DND-41 (cell line): ENCODE results near the gene CDK5.

Experiments used
- ATAC-seq: fragments of 200-7000 bp; cut with Tn5 transposase; 3 replicates; pipeline ENCODE4 v1.9.1; 2021; ENCODE audit warnings: low read depth; ENCODE audit not compliant: insufficient read depth
- DNase-seq: peaks from one replicate; pipeline ENCODE4 v3.0.0-alpha.2; 2020
- H2AFZ ChIP-seq: 2 replicates; pipeline ENCODE4 v1.6.0; 2012; ENCODE audit warnings: low read depth, low read length
- H3K27ac ChIP-seq: 2 replicates; pipeline ENCODE4 v1.5.1; 2012; ENCODE audit warnings: low read length, inconsistent platforms
- H3K27me3 ChIP-seq: fragments of 200-600 bp; sonication (generic); 2 replicates; pipeline ENCODE4 v1.6.0; 2012; ENCODE audit warnings: low read length, mild to moderate bottlenecking, inconsistent platforms; ENCODE audit not compliant: insufficient read depth, poor library complexity
- H3K36me3 ChIP-seq: 2 replicates; pipeline ENCODE4 v1.5.1; 2012; ENCODE audit warnings: low read length, inconsistent platforms; ENCODE audit not compliant: insufficient read depth
- H3K4me1 ChIP-seq: 2 replicates; pipeline ENCODE4 v1.5.1; 2012; ENCODE audit warnings: mild to moderate bottlenecking, low read length; ENCODE audit not compliant: insufficient read depth
- H3K4me2 ChIP-seq: 2 replicates; pipeline ENCODE4 v1.6.0; 2012; ENCODE audit warnings: mild to moderate bottlenecking, moderate library complexity, low read length, inconsistent platforms; ENCODE audit not compliant: insufficient read depth
- H3K4me3 ChIP-seq, 2 experiments: fragments of 200-600 bp in 1 of 2; shearing (Covaris generic) in 1 of 2; 2 replicates each; pipeline ENCODE4 v1.5.1; 2012 to 2016; ENCODE audit warnings: inconsistent platforms in 2 of 2, low read length in 2 of 2, mild to moderate bottlenecking in 2 of 2, low read depth in 1 of 2, moderate library complexity in 1 of 2
- H3K79me2 ChIP-seq: 2 replicates; pipeline ENCODE4 v1.6.0; 2012; ENCODE audit warnings: low read length, inconsistent platforms; ENCODE audit not compliant: insufficient read depth
- H3K9ac ChIP-seq: 2 replicates; pipeline ENCODE4 v1.6.0; 2012; ENCODE audit warnings: low read depth, mild to moderate bottlenecking, inconsistent platforms, low read length, moderate library complexity
- H3K9me3 ChIP-seq: 2 replicates; pipeline ENCODE4 v1.5.1; 2012; ENCODE audit warnings: low read length, moderate library complexity, mild to moderate bottlenecking, inconsistent platforms; ENCODE audit not compliant: insufficient read depth, severe bottlenecking
- H4K20me1 ChIP-seq: 2 replicates; pipeline ENCODE4 v1.6.0; 2012; ENCODE audit warnings: low read length; ENCODE audit not compliant: insufficient read depth
- CTCF ChIP-seq: IDR thresholded peaks from 2 replicates; pipeline ENCODE4 v1.5.1; 2012; ENCODE audit warnings: borderline replicate concordance, low read length, moderate library complexity, mild to moderate bottlenecking; ENCODE audit not compliant: poor library complexity, severe bottlenecking; ENCODE audit errors: extremely low read depth
- EZH2 ChIP-seq: IDR thresholded peaks from 3 replicates; pipeline ENCODE4 v1.6.1; 2012; ENCODE audit warnings: borderline replicate concordance, low read depth, mild to moderate bottlenecking, moderate library complexity, low read length, inconsistent platforms; ENCODE audit not compliant: severe bottlenecking

CDK5 gene

GRCh38 chr7:151016505-151016904, 41.2 kb downstream of the CDK5 start:
- no peaks in the 10 kb centered on the region for H3K9me3 ChIP-seq
- TF ChIP-seq EZH2 (no peak), CTCF (no peak)
- no peak overlapping the region for H2AFZ ChIP-seq
- no peak overlapping the region for H3K9ac ChIP-seq
- no peak overlapping the region for H3K27ac ChIP-seq
- H3K4me3 ChIP-seq: no peak overlapping the region
- ATAC-seq: no peak
- no peak overlapping the region for H3K4me2 ChIP-seq
- H3K36me3 ChIP-seq: no peaks in the 10 kb centered on the region
- H3K4me1 ChIP-seq: peaks cover 17% of the 10 kb centered on the region
- no peaks in the 10 kb centered on the region for H3K79me2 ChIP-seq
- peaks cover 3% of the 10 kb centered on the region for H3K27me3 ChIP-seq
- DNase-seq: no peak
- H4K20me1 ChIP-seq: no peaks in the 10 kb centered on the region

- Histone ChIP-seq H3K36me3 (no peaks in the 10 kb centered on the region), H3K27ac (no peak overlapping the region), H3K4me2 (no peak overlapping the region), H3K79me2 (no peaks in the 10 kb centered on the region), H3K4me1 (peaks cover 17% of the 10 kb centered on the region), H4K20me1 (no peaks in the 10 kb centered on the region), H3K4me3 (no peak overlapping the region), H3K9ac (no peak overlapping the region), H3K9me3 (no peaks in the 10 kb centered on the region), H3K27me3 (peaks cover 1% of the 10 kb centered on the region), H2AFZ (no peak overlapping the region)
- TF ChIP-seq CTCF: no peak
- no peak for TF ChIP-seq EZH2
- ATAC-seq (no peak), DNase-seq (no peak)
These were observed 41.7 kb downstream of the CDK5 start for GRCh38 chr7:151015967-151016366.

GRCh38 chr7:151014950-151015349, 42.7 kb downstream of the CDK5 start:
- no peaks in the 10 kb centered on the region for H3K79me2 ChIP-seq
- peaks cover 17% of the 10 kb centered on the region for H3K4me1 ChIP-seq
- H3K9me3 ChIP-seq: no peaks in the 10 kb centered on the region
- H3K4me2 ChIP-seq: no peak overlapping the region
- DNase-seq (no peak), ATAC-seq (no peak)
- no peak overlapping the region for H3K9ac ChIP-seq
- no peak overlapping the region for H3K27ac ChIP-seq
- H4K20me1 ChIP-seq: no peaks in the 10 kb centered on the region
- TF ChIP-seq EZH2: no peak
- TF ChIP-seq CTCF: no peak
- H3K27me3 ChIP-seq: no peaks in the 10 kb centered on the region
- H2AFZ ChIP-seq: no peak overlapping the region
- no peak overlapping the region for H3K4me3 ChIP-seq
- no peaks in the 10 kb centered on the region for H3K36me3 ChIP-seq
